SK-N-SH (cell line): ENCODE measurements around the gene PCDHGB2. TPM values are rescaled to one million over a fixed set of nuclear protein-coding genes. Genes with fewer than 3 reads are reported as not detected.
A peak's percentile ranks its signal among the peaks of the same experiment; 100 is the strongest.

Experiments used
- CTCF ChIA-PET: fragments of 300-600, 350-600 bp; formaldehyde crosslinking; extraction: SDS; loops from one replicate; lab custom pipeline; 2021; lab: Yijun Ruan, JAX
- POLR2A ChIA-PET: fragments of 350-600 bp; sonication (Branson Sonifier 250); formaldehyde crosslinking; extraction: SDS; loops from one replicate; lab custom pipeline; 2020; ENCODE audit warnings: antibody characterized with exemption, inconsistent platforms; lab: Yijun Ruan, JAX
- DNase-seq: peaks from one replicate; pipeline ENCODE4 v3.0.0; 2012
- H2AFZ ChIP-seq: fragments of 200-600 bp; sonication (generic); 2 replicates; pipeline ENCODE4 v1.8.1; 2016; ENCODE audit warnings: antibody characterized with exemption, mild to moderate bottlenecking, low read depth
- H3F3A ChIP-seq: fragments of 200-600 bp; sonication (generic); replicated peaks from 2 replicates; pipeline ENCODE3; 2016; ENCODE audit warnings: antibody characterized with exemption, mild to moderate bottlenecking; ENCODE audit not compliant: insufficient read depth
- H3K27ac ChIP-seq, 2 experiments: fragments of 200-500 bp in 1 of 2; fragments of 200-600 bp in 1 of 2; sonication (Bioruptor generic) in 1 of 2; sonication (generic), shearing (Covaris generic) in 1 of 2; 2 replicates each; pipeline versions ENCODE4 v1.5.1 to v1.6.1; 2014 to 2016; ENCODE audit warnings: low read depth in 2 of 2, inconsistent platforms in 1 of 2, low read length in 1 of 2, mild to moderate bottlenecking in 1 of 2, mixed read lengths in 1 of 2
- H3K27me3 ChIP-seq: fragments of 200-600 bp; sonication (generic), shearing (Covaris generic); 2 replicates; pipeline ENCODE4 v1.6.1; 2016; ENCODE audit warnings: mixed run types; ENCODE audit not compliant: insufficient read depth
- H3K36me3 ChIP-seq, 2 experiments: fragments of 200-500 bp in 1 of 2; fragments of 200-600 bp in 1 of 2; sonication (Bioruptor generic) in 1 of 2; sonication (generic) in 1 of 2; replicated peaks in 1 of 2; 2 replicates each; pipeline versions ENCODE3 to v1.5.1; 2014 to 2016; ENCODE audit warnings: low read length in 1 of 2, mild to moderate bottlenecking in 1 of 2; ENCODE audit not compliant: insufficient read depth in 2 of 2, control insufficient read depth in 1 of 2
- H3K4me1 ChIP-seq, 2 experiments: fragments of 200-500 bp in 1 of 2; fragments of 200-600 bp in 1 of 2; sonication (Bioruptor generic) in 1 of 2; sonication (generic), shearing (Covaris generic) in 1 of 2; 2 replicates each; pipeline versions ENCODE4 v1.5.1 to v1.6.1; 2014 to 2016; ENCODE audit warnings: low read depth in 1 of 2, low read length in 1 of 2, mixed run types in 1 of 2; ENCODE audit not compliant: insufficient read depth in 2 of 2, control insufficient read depth in 1 of 2
- H3K4me2 ChIP-seq: fragments of 200-600 bp; sonication (generic), shearing (Covaris generic); 2 replicates; pipeline ENCODE4 v1.6.1; 2017; ENCODE audit warnings: mixed run types
- H3K4me3 ChIP-seq, 2 experiments: fragments of 200-500 bp in 1 of 2; fragments of 200-600 bp in 1 of 2; sonication (Bioruptor generic) in 1 of 2; sonication (generic), shearing (Covaris generic) in 1 of 2; 2 replicates each; pipeline versions ENCODE4 v1.5.1 to v1.8.1; 2014 to 2016; ENCODE audit warnings: low read depth in 2 of 2, inconsistent platforms in 1 of 2, low read length in 1 of 2, mild to moderate bottlenecking in 1 of 2, mixed read lengths in 1 of 2, moderate library complexity in 1 of 2
- H3K79me2 ChIP-seq: fragments of 200-600 bp; sonication (generic); 2 replicates; pipeline ENCODE4 v1.8.1; 2017; ENCODE audit warnings: mild to moderate bottlenecking; ENCODE audit not compliant: insufficient read depth
- H3K9ac ChIP-seq: fragments of 200-600 bp; sonication (generic); 2 replicates; pipeline ENCODE4 v1.6.1; 2017; ENCODE audit warnings: mixed run types
- H3K9me2 ChIP-seq: fragments of 200-600 bp; sonication (generic); 2 replicates; pipeline ENCODE4 v1.6.1; 2017; ENCODE audit warnings: mixed run types
- H3K9me3 ChIP-seq: fragments of 200-600 bp; sonication (generic); 2 replicates; pipeline ENCODE4 v1.6.1; 2017; ENCODE audit warnings: mixed run types, mild to moderate bottlenecking, moderate library complexity
- H4K20me1 ChIP-seq: fragments of 200-600 bp; sonication (generic); 2 replicates; pipeline ENCODE4 v1.6.1; 2017; ENCODE audit warnings: mild to moderate bottlenecking, mixed run types; ENCODE audit not compliant: insufficient read depth
- GABPA ChIP-seq: IDR thresholded peaks from 2 replicates; pipeline ENCODE4 v1.4.0; 2012; ENCODE audit warnings: low read depth, mild to moderate bottlenecking
- GATA2 ChIP-seq: sonication (generic); formaldehyde crosslinking; IDR thresholded peaks from 2 replicates; pipeline ENCODE4 v1.5.0; 2020; ENCODE audit warnings: mild to moderate bottlenecking, missing genetic modification reagents
- MXI1 ChIP-seq: IDR thresholded peaks from 2 replicates; pipeline ENCODE4 v1.6.1; 2012; ENCODE audit warnings: mild to moderate bottlenecking, low read depth, low read length, improper control_type of control experiment
- NFIC ChIP-seq: IDR thresholded peaks from 2 replicates; pipeline ENCODE4 v1.4.0; 2012; ENCODE audit warnings: borderline replicate concordance
- RAD21 ChIP-seq: IDR thresholded peaks from 2 replicates; pipeline ENCODE4 v1.6.1; 2012; ENCODE audit warnings: mild to moderate bottlenecking, low read length
- RCOR1 ChIP-seq: fragments of 150-350 bp; IDR thresholded peaks from 2 replicates; pipeline ENCODE4 v1.6.1; 2017; ENCODE audit warnings: antibody characterized with exemption, low read length
- SMC3 ChIP-seq: IDR thresholded peaks from 2 replicates; pipeline ENCODE4 v1.6.1; 2012; ENCODE audit warnings: low read depth, low read length, improper control_type of control experiment
- TCF12 ChIP-seq: IDR thresholded peaks from 2 replicates; pipeline ENCODE4 v1.4.0; 2012
- TEAD4 ChIP-seq: IDR thresholded peaks from 2 replicates; pipeline ENCODE4 v1.4.0; 2012; ENCODE audit warnings: mild to moderate bottlenecking, borderline replicate concordance; ENCODE audit not compliant: insufficient read depth
- YY1 ChIP-seq: IDR thresholded peaks from 2 replicates; pipeline ENCODE4 v1.4.0; 2012; ENCODE audit warnings: low read depth, mild to moderate bottlenecking
- WGBS: methylation state at CpG from one replicate; pipeline ENCODE4 v1.1.6; 2017; ENCODE audit warnings: low lambda C conversion rate; 5-methylcytosine and 5-hydroxymethylcytosine counted together
- polyA plus RNA-seq, 3 experiments: library from polyadenylated mRNA; depleted of rRNA; stranded (reverse); fragments of >200 nt; gene quantifications; 2 replicates each; pipeline ENCODE4 v1.2.3, GENCODE V29; 2012
- TF ChIP-seq, protein P1 (sequence below): fragments of 200-600 bp; sonication (generic); IDR thresholded peaks from 2 replicates; pipeline ENCODE4 v1.6.1; 2017; ENCODE audit warnings: antibody characterized with exemption, mild to moderate bottlenecking, moderate library complexity
- TF ChIP-seq, protein P2 (sequence below): fragments of 150-350 bp; IDR thresholded peaks from 2 replicates; pipeline ENCODE4 v1.6.1; 2017; ENCODE audit warnings: antibody characterized with exemption, low read length, low read depth, borderline replicate concordance
- TF ChIP-seq, protein P3 (sequence below): IDR thresholded peaks from 2 replicates; pipeline ENCODE4 v1.6.1; 2012; ENCODE audit warnings: mild to moderate bottlenecking, low read depth, low read length, moderate library complexity
- TF ChIP-seq, protein P4 (sequence below): fragments of 150-350 bp; IDR thresholded peaks from 2 replicates; pipeline ENCODE4 v1.6.1; 2016; ENCODE audit warnings: mild to moderate bottlenecking, low read depth, low read length

PCDHGB2 gene
- polyA plus RNA-seq, 1 of the 3 experiments (the other 2 are of a cell fraction): 4.5 TPM

DNA sequence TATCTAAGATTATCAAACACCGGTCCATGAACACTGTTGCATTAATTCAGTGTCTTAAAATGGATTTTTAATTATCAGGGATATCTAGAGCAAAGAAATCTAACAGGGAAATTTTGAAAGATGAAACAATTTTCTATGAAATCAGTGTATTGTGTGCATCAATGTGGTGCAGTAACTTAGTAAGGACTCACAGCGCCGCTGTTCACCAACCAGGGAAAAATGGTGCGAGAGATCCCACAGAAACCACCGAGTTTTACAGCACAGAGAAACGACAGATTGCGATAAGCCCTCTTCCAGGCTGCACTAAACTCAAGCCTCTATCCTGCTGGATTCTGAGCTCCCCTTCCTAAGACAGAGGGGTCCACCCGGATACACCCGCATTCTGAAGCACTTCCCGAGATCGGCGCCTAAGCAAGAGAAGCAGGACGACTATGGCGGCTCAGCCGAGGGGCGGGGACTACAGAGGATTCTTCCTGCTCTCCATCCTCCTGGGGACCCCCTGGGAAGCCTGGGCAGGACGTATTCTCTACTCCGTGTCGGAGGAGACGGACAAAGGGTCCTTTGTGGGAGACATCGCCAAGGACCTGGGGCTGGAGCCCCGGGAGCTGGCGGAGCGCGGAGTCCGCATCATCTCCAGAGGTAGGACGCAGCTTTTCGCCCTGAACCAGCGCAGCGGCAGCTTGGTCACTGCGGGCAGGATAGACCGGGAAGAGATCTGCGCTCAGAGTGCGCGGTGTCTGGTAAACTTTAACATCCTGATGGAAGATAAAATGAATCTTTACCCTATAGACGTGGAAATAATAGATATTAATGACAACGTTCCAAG, 22.9 kb downstream of the PCDHGB2 start, which contains the start of gene PCDHGA7:
Gene PCDHGA7 (plus strand): TSS at position 274 of the 826 bp plus-strand sequence. CDS start 158 bp downstream, at position 432.
- H2AFZ ChIP-seq: peak within 1 kb of the TSS; percentile 76
- H3K9me2 ChIP-seq: no peaks in the 10 kb centered on the region
- peak; percentile 60 for TF ChIP-seq SMC3
- no peak for TF ChIP-seq TCF12
- no peak for TF ChIP-seq TEAD4
- TF ChIP-seq RAD21: peak; percentile 83
- TF ChIP-seq MXI1: no peak
- peak; percentile 63; the same call in 1 of the 2 replicates for TF ChIP-seq YY1
- TF ChIP-seq, protein P1, sequence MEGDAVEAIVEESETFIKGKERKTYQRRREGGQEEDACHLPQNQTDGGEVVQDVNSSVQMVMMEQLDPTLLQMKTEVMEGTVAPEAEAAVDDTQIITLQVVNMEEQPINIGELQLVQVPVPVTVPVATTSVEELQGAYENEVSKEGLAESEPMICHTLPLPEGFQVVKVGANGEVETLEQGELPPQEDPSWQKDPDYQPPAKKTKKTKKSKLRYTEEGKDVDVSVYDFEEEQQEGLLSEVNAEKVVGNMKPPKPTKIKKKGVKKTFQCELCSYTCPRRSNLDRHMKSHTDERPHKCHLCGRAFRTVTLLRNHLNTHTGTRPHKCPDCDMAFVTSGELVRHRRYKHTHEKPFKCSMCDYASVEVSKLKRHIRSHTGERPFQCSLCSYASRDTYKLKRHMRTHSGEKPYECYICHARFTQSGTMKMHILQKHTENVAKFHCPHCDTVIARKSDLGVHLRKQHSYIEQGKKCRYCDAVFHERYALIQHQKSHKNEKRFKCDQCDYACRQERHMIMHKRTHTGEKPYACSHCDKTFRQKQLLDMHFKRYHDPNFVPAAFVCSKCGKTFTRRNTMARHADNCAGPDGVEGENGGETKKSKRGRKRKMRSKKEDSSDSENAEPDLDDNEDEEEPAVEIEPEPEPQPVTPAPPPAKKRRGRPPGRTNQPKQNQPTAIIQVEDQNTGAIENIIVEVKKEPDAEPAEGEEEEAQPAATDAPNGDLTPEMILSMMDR: peak; percentile 65
- H4K20me1 ChIP-seq: no peaks in the 10 kb centered on the region
- peak within 1 kb of the TSS; percentile 55 to 83 for H3K27ac ChIP-seq
- peak within 1 kb of the TSS; percentile 53 to 62 for H3K4me3 ChIP-seq
- peak; percentile 70 for DNase-seq
- WGBS: 30% methylated on average over 36 of the region's 37 CpGs
- H3K27me3 ChIP-seq: no peaks in the 10 kb centered on the region
- H3K79me2 ChIP-seq: 0 out of 2 replicates have a peak, but pooled peaks cover 5% of the 10 kb centered on the region
- no peaks in the 10 kb centered on the region for H3F3A ChIP-seq
- H3K4me1 ChIP-seq: no peaks in the 10 kb centered on the region; a peak in 1 of 4 replicates
- ChIA-PET POLR2A (interaction anchor here (1.2 to 1.5 kb wide), 3 partner anchors 62 to 178 kb away, joined by 3 to 6 read pairs (median 4); partner anchors contain the start of gene TAF7), CTCF (interaction anchor here (1.0 to 2.2 kb wide), 14 partner anchors 11 to 261 kb away, joined by 3 to 16 read pairs (median 4); partner anchors contain the start of genes PCDHB14 and PCDHB4)
- H3K9ac ChIP-seq: peak within 1 kb of the TSS; percentile 74
- peak within 1 kb of the TSS; percentile 58 for H3K4me2 ChIP-seq
- H3K9me3 ChIP-seq: no peaks in the 10 kb centered on the region
- peaks cover 0 to 4% of the 10 kb centered on the region in 2 experiments for H3K36me3 ChIP-seq

DNA sequence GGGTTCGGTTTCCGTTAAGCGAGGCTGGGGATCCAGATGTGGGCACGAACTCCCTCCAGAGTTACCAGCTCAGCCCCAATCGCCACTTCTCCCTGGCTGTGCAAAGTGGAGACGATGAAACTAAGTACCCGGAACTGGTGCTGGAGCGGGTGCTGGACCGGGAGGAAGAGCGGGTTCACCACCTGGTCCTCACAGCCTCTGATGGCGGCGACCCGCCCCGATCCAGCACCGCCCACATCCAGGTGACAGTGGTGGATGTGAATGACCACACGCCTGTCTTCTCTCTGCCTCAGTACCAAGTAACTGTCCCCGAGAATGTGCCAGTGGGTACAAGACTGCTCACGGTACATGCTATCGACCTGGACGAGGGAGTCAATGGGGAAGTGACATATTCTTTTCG, 23.6 kb downstream of the PCDHGB2 start:
- Histone ChIP-seq H3K9me3 (0 out of 2 replicates have a peak, but pooled peaks cover under 1% of the 10 kb centered on the region), H3K4me3 (peak overlapping the region; percentile 53 to 62), H3K36me3 (peaks cover 0 to 4% of the 10 kb centered on the region in 2 experiments), H3K4me2 (peak overlapping the region; percentile 58; the same call in 1 of the 2 replicates), H2AFZ (peak overlapping the region; percentile 76; the same call in 1 of the 2 replicates), H4K20me1 (no peaks in the 10 kb centered on the region), H3K9me2 (no peaks in the 10 kb centered on the region), H3K27ac (no peak overlapping the region; a peak in 1 of 4 replicates), H3K79me2 (0 out of 2 replicates have a peak, but pooled peaks cover 5% of the 10 kb centered on the region), H3K4me1 (no peaks in the 10 kb centered on the region; a peak in 1 of 4 replicates), H3K9ac (no peak overlapping the region), H3F3A (no peaks in the 10 kb centered on the region), H3K27me3 (no peaks in the 10 kb centered on the region)
- CTCF ChIA-PET: interaction anchor here (1.0 to 2.2 kb wide), 11 partner anchors 12 to 261 kb away, joined by 3 to 16 read pairs (median 5); partner anchors contain the start of genes PCDHB14 and PCDHB4
- POLR2A ChIA-PET: interaction anchor here (1.2 to 1.5 kb wide), 2 partner anchors 174 to 177 kb away, joined by 4 to 6 read pairs; no protein-coding TSS in a partner anchor
- no peak for DNase-seq
- WGBS: 64% methylated on average over 21 of the region's 21 CpGs
- TF ChIP-seq GABPA: no peak
- TF ChIP-seq, protein P2, sequence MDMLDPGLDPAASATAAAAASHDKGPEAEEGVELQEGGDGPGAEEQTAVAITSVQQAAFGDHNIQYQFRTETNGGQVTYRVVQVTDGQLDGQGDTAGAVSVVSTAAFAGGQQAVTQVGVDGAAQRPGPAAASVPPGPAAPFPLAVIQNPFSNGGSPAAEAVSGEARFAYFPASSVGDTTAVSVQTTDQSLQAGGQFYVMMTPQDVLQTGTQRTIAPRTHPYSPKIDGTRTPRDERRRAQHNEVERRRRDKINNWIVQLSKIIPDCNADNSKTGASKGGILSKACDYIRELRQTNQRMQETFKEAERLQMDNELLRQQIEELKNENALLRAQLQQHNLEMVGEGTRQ: no peak
- no peak for TF ChIP-seq GATA2
- no peak for TF ChIP-seq RCOR1
- no peak for TF ChIP-seq NFIC
- no peak for TF ChIP-seq TCF12
- no peak for TF ChIP-seq YY1
- TF ChIP-seq, protein P3, sequence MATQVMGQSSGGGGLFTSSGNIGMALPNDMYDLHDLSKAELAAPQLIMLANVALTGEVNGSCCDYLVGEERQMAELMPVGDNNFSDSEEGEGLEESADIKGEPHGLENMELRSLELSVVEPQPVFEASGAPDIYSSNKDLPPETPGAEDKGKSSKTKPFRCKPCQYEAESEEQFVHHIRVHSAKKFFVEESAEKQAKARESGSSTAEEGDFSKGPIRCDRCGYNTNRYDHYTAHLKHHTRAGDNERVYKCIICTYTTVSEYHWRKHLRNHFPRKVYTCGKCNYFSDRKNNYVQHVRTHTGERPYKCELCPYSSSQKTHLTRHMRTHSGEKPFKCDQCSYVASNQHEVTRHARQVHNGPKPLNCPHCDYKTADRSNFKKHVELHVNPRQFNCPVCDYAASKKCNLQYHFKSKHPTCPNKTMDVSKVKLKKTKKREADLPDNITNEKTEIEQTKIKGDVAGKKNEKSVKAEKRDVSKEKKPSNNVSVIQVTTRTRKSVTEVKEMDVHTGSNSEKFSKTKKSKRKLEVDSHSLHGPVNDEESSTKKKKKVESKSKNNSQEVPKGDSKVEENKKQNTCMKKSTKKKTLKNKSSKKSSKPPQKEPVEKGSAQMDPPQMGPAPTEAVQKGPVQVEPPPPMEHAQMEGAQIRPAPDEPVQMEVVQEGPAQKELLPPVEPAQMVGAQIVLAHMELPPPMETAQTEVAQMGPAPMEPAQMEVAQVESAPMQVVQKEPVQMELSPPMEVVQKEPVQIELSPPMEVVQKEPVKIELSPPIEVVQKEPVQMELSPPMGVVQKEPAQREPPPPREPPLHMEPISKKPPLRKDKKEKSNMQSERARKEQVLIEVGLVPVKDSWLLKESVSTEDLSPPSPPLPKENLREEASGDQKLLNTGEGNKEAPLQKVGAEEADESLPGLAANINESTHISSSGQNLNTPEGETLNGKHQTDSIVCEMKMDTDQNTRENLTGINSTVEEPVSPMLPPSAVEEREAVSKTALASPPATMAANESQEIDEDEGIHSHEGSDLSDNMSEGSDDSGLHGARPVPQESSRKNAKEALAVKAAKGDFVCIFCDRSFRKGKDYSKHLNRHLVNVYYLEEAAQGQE: no peak
- TF ChIP-seq, protein P4, sequence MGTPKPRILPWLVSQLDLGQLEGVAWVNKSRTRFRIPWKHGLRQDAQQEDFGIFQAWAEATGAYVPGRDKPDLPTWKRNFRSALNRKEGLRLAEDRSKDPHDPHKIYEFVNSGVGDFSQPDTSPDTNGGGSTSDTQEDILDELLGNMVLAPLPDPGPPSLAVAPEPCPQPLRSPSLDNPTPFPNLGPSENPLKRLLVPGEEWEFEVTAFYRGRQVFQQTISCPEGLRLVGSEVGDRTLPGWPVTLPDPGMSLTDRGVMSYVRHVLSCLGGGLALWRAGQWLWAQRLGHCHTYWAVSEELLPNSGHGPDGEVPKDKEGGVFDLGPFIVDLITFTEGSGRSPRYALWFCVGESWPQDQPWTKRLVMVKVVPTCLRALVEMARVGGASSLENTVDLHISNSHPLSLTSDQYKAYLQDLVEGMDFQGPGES: no peak
